Kidney glomerular epithelial cell (primary cell): ENCODE results near the gene KCNQ1.
A peak's percentile ranks its signal among the peaks of the same experiment; 100 is the strongest.

Experiments used
- DNase-seq: peaks from one replicate; lab custom pipeline; 2025; lab: John Stamatoyannopoulos, UW

The KCNQ1 gene

DNA sequence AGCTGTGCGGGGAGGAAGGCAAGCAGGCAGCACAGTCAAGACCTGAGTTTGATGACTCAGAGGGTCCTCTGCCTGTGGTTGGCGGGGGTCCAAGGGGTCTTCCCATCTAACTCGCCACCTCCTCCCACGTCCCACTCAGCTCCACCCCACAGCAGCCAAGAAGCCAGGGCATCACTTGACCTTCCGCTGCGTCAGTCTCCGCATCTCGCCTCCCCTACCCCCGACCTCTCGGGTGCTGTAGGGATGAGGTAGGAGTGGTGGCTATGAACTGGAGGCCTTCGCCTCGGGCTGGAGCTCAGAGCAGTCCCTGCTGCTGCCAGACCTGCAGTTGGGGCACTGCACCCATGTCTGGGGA is 350.1 kb downstream of the KCNQ1 start:
- DNase-seq = no peak

DNA sequence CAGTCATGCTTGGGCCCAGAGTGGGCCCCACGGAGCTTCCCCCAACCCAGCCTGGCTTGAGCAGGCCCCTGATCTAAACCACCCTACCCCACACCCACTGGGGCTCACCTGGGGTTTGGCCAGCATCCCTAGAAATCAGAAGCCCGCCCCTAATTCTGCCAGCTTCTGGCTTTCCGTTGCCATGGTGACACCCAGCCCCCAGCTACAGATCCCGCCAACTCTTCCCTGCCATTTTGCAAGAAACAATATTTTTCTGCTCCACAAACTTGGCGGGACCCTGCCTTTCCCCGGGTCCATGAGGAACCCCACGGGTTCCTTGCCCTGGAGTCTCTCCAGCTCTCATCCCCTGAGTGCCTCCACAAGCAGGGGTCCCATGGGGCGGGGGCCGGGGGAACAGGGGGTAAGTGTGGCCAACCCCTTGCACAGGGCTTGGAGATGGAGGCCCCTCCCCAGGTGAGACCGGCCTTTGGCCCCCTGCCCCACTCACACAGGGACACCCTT is 350.7 kb downstream of the KCNQ1 start:
- DNase-seq = no peak

DNA sequence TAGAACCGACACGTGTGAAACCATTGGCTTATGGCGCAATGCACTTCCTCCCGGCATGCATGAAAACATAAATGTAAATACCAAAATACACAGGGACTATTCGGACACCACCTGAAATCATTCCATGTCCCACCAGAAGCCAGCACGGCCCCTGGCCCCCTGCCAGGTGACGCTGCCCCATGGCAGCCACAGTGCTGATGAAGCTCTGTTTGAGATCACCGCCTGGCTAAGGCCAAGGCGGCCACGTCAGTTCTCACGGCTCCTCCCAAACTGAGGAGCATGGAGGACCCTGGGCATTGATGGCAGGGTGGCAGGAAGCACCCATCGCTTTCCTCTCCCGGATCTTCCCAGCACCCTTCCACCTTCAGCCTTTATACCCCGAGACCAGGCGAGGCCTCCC is 351.3 kb downstream of the KCNQ1 start:
- DNase-seq = no peak

DNA sequence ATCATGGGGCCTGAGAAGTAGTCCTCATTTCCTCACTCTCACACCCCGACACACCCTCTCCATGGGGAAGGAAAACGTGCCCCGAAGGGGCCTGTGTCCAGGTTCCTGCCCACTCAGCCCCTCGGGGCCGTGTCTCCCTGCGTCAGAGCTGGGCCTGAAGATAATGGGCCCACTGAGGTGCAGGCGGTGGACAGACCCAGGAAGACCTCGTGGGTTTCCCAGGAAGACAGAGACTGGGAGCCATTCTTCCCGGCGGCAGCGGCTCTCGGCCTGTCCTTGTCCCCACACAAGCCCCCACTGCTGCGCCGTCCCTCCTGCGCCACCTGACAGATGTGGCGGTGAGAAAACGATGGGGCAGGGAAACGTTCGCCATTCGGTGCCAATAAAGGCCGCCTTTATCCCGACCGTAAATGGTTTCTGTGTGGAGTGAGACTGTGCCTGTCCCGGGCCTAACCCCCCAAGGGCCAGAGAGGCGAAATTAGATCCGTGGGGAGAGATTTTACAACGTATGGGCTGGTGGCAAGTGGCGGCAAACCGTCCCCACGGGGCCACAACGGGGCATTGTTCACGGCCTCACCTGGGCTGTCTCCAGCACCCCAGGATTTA is 351.8 kb downstream of the KCNQ1 start:
- no peak for DNase-seq

DNA sequence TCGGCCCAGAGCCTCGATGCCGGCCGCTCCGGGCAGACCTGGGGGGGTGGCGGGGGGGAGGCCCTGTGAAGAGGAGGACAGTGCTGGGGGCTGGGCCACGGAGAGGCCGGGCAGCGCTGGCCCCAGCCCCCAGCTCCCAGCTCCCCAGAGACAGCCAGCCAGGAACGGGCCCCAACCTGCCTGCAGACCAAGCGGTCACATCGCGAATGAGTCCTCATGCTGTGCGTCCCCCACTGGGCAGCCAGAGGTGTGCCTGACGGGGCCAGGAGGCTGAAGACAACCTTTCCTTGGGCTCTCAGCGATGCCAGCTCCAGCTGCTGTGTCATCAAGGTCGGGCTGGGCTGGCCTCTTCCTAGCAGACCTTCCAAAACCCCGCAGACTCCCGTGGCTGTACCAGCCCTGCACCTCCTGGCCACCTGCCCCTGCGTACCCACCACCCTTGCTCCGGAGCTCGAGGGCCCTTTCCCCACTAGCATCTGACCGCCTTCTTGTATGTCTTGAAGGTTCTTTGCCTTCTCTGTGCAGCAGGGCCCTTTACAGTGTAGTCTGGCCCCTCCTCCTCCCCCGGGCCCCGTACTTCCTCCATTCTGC is 352.4 kb downstream of the KCNQ1 start:
- DNase-seq = no peak

DNA sequence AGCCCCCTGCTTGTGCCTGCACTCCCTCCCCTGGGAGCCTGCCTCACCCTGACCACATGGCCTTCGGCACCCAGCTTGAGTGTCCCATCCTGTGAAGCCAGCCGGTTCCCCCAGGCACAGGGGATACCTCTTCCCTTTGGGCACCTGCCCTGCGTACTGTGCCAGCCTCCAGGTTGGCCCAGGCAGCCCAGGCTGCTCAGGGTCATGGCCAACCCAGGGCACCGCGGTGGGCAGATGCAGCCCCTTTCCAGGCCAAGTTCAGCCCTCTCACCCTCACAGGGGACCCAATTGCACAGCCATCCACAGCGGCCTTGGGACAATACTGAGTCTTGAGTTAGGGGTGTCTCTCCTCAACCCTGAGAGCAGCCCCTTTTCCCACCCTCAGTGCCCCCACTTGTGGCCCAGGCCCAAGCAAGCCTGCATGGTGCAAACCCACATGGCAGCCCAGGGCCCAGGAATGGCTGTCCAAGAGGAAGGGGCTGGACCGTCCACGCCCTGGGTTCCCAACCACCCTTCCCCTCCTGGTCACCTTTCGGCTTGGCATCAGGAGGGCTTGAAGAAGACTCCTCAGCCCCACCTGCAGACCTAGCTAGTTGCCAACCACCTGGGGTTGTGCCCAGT is 353.0 kb downstream of the KCNQ1 start:
- no peak for DNase-seq

DNA sequence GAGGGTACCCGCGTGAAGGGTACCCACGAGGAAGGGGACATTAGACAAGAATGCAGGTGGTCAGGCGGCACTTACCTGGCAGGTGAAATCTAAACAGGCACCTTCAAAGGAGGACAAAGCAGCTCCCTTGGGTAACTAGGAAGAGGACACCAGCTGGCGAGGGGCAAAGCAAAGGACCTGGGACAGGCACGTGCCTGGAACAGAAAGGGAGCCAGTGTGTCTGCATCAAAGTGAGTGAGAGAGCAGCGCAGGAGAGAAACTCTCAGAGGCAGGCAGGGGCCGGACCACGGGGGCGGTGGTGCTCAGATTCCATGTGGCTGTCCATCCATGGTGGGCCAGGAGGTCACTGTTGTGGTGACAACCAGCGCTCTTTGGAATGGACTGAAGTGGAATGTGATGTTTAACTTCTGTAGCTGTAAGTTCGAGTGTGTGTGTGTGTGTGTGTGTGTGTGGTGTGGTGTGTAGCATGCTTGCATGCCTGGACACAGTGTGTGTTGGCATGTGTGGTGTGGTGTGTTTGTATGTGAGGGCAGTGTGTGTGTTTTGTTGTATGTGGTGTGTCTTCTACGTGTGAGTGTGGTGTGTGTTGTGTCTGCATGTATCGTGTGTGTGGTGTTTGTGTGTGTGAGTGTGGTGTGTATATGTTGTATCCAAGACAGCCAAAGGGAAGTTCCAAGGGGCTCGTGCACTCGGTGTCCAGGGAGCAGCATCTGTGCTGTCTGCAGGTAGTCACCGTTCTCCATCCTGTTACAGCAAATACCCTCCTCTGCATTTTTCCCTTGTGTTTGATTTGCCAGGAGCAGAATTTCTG is 354.3 kb downstream of the KCNQ1 start:
- DNase-seq = peak; percentile 70

DNA sequence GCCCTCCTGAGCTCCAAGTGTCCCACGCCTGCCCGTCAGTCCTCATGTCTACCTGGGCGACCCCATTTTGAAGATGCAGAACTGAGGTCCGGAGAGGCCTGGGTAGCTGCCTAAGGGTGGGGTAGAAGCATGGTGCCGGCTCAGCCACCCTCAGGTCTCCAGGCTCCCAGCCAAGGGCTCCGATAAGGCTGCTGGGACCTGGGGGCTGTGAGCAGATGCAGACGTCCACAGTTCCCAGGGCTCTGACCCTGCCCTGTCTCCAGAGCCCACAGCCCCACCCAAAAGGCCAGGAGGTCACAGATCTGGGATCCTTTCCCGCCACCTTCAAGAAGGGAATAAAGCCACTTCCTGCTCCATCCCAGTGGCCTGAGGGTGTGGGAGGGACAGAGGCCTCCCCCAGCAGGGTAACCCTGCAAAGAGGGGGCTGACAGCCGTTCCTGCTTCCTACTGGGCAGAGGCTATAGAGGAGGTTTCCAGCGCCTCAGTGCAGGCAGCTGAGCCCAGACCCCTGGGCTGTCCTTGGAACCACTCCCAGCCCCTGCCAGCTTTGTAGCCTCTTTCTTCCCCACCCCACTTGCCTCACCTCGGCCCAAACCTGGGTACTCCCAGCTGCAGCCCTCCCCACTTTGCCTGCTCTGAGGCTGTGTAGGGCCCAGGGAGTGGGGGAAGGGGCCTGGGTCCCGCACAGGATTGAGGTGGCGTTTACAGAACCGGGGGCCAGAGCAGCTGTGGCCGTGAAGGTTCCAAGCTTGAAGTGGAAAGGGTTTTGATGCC is 355.3 kb downstream of the KCNQ1 start:
- DNase-seq = no peak

DNA sequence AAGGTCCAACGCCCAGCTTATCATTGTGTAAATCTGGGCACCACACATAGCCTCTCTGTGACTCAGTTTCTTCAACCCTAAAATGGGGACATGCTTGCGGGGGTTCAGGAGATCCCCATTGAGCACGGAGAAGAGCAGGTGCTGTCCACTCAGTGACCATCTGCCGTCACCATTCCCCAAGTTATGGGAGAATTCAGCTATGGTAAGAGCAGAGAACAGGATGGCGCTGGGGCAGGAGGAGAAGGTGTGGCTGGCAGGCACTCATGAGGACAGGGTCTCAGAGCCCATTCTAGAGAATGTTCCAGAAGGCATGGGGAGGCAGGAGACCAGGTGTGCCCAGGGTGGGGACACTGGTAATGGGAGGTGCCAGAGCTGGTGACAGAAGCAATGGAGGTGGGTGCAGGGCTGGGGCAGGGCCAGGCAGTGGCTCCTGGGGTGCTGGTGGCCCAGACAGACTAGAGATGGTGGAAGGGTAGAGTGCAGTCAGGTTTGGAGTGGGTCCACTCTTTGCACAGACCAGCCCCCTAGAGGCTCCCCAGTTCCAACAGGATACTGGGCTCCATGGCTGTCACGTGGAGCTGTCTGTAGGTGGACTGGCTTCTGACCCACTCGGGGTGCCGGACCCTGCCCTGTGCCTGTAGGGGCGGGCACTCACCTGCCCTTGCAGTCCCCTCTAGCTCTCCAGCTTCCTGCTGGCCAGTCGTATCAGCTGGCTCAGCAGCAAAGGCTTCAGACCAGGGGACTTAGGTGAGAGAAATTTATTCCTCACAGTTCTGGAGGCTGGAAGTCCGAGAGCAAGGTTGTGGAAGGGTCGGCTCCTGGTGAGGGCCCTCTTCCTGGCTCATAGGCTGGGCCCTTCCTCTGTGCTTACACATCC is 356.1 kb downstream of the KCNQ1 start:
- no peak for DNase-seq

DNA sequence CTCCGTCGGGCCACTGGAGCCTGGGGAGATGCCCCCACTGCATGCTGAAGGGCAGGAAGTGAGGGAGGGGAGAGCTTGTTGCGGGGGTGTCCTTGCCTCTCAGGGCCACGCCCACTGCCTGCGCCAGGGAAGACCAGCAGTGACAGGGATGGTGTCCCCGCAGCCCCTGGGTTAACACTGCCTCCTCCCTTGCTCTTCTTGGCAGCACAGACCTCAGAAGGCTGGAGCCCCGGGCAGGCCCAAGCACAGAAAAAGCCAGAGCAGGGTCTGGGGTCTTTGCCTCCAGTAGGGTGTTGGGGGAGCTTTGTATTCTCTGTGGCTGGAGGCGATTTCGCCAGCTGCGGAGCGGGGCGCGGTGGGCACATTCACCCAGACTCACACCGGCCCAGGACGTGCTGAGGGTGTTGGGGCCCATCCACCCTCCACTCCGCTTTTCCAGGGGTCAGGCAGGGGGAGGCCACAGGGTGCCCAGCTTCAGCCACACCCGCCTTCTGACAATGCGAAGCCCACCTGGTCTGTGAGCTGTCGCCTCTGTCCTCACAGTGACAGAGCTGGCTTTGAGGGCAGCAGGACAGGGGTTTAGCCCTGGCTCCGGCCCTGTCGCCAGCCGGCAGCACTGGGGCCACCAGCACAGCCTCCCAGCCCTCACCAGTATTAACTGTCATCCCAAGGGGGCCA is 357.0 kb downstream of the KCNQ1 start:
- no peak for DNase-seq

DNA sequence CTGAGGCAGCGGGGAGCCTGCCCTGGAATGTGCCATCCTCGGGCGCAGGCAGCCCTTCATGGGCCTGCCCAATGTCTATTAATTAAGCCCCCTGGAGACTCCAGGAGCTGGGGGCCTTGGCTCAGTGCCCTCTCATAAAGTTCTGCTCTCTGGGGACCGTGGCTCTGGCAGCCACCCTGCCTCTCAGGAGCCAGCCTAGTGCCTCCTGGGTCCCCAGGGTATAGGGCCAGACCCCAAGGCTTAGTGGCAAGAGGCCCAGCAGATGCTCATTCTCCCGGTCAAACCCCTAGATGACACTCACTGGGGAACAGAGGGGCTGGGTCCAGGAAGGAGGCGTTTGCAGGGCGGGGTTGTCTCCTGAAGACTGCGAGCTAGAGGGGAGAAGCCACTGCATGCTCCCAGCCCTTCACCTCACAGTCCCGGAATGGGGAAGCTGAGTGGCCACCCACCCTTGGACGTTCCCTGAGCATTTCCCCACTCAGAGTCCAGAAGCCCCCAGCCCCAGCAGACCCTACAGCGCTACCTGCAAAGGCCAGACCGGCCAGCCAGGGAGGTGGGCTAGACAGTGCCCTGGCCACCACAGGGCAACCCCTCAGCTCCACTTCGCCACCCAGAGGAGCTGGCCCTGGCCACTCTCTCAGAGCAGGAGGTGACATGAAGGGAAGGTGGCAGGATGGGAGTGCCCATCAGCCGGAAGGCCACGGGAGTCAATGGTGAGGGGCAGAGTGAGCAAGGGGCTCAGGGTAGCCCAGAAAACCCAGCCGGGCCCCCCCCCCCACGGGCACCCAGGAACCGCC is 357.8 kb downstream of the KCNQ1 start:
- no peak for DNase-seq

DNA sequence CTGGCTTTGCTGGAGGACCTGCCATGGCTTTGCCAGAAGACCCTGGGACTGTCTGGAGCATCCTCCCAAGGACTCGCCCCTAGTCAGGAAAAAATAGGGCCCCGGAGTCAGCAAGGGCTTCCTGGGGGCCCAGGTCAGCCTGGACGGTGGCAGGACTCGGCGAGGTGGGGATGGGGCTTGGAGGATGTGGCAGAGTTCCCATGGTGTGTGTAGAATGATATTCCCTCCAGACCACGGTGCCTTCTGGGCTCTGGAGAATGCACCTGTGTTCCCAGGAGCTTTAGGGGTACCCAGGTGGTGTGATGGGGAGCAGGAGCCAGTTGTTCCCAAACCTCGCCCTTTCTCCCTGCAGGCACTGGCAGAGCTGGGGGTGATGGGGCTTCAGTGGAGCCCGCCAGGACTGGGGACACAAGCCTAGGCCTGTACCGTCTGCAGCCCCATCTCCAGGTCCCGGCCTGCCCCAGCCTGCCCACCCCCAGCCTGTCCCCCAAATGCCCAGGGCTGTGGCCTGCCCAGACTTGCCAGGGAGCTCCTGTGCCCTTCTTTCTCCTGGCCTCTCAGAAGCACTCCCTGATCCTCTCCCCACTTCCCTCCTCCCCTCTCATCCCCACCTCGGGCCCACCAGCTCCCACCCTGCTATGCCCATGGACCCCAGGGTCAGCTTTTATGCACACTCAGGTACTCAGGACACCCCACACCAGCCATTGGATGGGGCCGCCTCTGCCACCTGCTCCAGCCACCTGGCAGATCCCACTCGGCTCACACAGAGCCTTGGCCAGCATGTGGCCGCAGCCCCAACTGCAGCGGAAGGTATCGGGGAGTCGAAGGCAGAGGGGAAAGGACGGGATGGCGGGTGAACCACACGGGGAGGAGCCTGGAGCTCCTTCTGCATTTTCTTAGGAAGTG is 358.6 kb downstream of the KCNQ1 start:
- DNase-seq = no peak

DNA sequence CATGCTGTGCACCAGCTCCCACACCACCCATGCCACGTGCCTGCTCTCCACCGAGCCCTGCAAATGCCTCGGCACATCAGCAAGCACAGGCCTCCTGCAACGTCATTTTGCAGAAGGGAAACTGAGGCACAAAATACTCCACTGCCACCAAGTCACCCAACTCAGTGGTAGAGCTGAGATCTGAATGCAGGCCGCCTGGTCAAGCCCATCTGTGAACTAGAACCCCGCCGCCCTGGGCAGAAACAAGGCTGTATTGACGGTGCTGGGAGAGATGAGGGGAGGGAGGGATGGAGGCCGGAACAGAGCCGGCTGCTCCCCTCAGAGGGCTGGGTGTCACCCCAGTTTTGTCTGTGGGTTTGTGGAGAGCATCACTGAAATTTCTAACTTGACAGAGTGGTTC is 359.4 kb downstream of the KCNQ1 start:
- DNase-seq = no peak

DNA sequence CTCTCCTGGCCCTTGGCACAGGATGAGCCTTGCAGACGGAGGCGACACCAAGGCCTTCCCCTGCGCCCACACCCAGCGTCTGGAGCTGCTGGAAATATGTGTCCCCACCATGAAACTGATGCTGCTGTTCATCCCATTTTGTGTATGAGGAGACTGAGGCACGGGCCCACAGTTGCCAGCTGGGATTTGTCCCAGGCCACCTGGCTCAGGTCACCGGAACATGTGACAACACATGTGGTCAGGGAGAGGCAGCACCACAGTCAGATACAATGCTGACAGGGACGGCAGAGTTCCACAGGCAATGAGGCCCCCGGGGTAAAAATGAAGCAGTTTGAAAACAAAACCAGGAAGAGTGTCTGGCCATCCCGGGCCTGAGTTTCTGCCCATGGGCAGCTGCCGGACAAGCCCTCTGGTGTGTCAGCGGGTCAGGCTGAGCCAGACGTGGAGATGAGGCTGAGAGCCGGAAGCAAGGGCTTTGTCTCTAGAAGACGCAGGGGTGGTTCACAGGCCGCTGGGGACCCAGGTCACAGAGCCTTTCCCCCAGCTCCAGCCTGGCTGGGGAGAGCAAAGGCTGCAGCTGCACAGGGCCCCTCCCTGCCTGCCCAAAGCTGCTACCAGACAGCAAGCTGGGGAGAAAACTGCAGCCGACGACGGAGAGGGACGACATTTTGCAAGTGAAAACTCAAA is 360.0 kb downstream of the KCNQ1 start:
- DNase-seq = no peak

DNA sequence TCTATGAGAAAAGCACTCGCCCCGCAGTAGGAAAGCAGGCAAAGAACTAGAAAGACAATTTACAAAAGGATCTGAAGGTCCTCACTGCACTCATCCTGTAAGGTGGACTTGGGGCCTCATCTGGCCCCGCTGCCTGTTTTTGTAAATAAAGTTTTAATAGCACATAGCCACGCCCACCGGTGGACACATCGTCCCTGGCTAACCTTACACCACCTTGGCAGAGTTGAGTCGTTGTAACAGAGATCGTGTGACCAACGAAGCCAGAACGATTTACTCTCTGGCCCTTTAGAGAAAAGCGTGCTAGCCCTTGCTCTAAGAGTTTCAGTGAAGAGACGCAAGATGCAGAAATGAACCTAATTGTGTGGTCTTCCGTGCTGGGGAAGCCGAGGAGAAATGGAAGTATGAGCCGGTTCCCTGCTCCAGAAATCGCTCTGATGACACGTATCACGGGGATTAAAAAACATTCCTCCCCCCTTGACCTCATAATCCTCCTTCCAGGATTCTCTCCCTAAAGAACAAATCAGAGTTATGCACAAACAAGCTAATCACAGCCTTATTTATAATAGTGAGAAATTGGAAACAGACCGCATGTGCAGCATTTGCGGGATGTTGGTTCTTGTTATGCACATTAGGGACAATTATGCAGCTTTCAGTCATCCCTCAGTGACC is 360.7 kb downstream of the KCNQ1 start:
- DNase-seq = no peak

DNA sequence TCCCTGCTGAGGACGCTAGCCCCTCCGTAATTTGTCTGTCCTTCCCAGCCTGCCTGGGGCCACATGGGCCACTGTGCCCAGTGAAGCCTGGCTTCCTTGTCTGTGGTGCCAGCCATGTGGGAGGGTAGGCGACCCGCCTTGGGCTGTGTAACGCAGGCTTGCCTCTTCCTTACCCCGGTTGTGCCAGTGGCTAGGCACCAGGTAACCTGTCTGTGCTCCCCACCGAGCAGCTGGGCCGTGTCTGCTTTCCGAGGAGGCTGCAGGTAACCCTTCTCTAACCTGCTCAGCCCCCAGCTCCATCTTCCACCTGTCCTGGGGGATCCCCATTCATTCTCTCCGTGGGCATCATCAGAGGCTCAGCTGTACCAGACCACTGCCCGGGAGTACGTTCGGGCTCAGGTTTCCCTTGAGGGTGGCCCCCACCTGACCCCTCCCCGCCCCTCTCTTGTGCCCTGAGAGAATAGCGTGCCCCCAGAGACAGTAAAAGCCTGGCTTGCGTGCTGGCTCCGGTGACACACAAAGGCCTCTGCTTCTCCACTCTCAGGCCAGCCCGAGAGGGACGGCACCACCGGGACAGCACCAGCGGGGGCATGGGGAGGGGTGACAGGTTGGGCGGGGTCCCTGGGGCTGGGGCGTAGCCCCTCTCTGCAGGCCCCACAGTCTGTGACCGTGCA is 361.7 kb downstream of the KCNQ1 start:
- no peak for DNase-seq
